GM18951 (cell line): ENCODE measurements around the gene ARMC8.

Experiments used
- POLR2A ChIP-seq: IDR thresholded peaks from 4 replicates; pipeline ENCODE4 v1.6.1; 2011; ENCODE audit warnings: mild to moderate bottlenecking; ENCODE audit not compliant: insufficient read length, insufficient read depth; ENCODE audit errors: extremely low read depth
- in situ Hi-C: fragments of 300-500 bp; cut with MboI; formaldehyde crosslinking; loops from one replicate; pipeline ENCODE4 v1.12.0; 2022; ENCODE audit warnings: low sequenced_read_pairs, mixed read lengths, inconsistent platforms; ENCODE audit not compliant: unreplicated experiment

The ARMC8 gene

GRCh38 chr3:138241676-138242075 lies 54.6 kb downstream of the ARMC8 start:
- in situ Hi-C loops: no loop called here
- TF ChIP-seq POLR2A: no peak

GRCh38 chr3:138242466-138242865 lies 55.4 kb downstream of the ARMC8 start:
- in situ Hi-C loops: no loop called here
- TF ChIP-seq POLR2A: no peak

- in situ Hi-C loops: no loop called here
- TF ChIP-seq POLR2A: no peak
Measured at GRCh38 chr3:138245026-138245425, 57.9 kb downstream of the ARMC8 start.

GRCh38 chr3:138249636-138250035 lies 62.5 kb downstream of the ARMC8 start:
- TF ChIP-seq POLR2A: no peak

GRCh38 chr3:138253609-138254008 lies 66.5 kb downstream of the ARMC8 start:
- in situ Hi-C loops: no loop called here
- TF ChIP-seq POLR2A: no peak

More at GRCh38 chr3:138249636-138250035, 62.5 kb downstream of the ARMC8 start:
- in situ Hi-C loops: no loop called here

- in situ Hi-C loops: no loop called here
- TF ChIP-seq POLR2A: no peak
Measured at GRCh38 chr3:138254216-138254615, 67.1 kb downstream of the ARMC8 start.

- in situ Hi-C loops: no loop called here
Measured at GRCh38 chr3:138256022-138256421, 68.9 kb downstream of the ARMC8 start.

GRCh38 chr3:138257986-138258385 lies 70.9 kb downstream of the ARMC8 start:
- TF ChIP-seq POLR2A: no peak
- in situ Hi-C loops: no loop called here

More at GRCh38 chr3:138256022-138256421, 68.9 kb downstream of the ARMC8 start:
- no peak for TF ChIP-seq POLR2A

GRCh38 chr3:138259126-138259525 lies 72.0 kb downstream of the ARMC8 start:
- no peak for TF ChIP-seq POLR2A
- in situ Hi-C loops: no loop called here

GRCh38 chr3:138260611-138261010 lies 73.5 kb downstream of the ARMC8 start:
- in situ Hi-C loops: no loop called here
- TF ChIP-seq POLR2A: no peak

- no peak for TF ChIP-seq POLR2A
- in situ Hi-C loops: no loop called here
Measured at GRCh38 chr3:138263104-138263503, 76.0 kb downstream of the ARMC8 start.

- no peak for TF ChIP-seq POLR2A
- in situ Hi-C loops: no loop called here
Measured at GRCh38 chr3:138265745-138266144, 78.6 kb downstream of the ARMC8 start.

- in situ Hi-C loops: no loop called here
- TF ChIP-seq POLR2A: no peak
Measured at GRCh38 chr3:138267083-138267482, 80.0 kb downstream of the ARMC8 start.

- no peak for TF ChIP-seq POLR2A
- in situ Hi-C loops: no loop called here
Measured at GRCh38 chr3:138270245-138270644, 83.1 kb downstream of the ARMC8 start.

GRCh38 chr3:138271189-138271794 lies 84.2 kb downstream of the ARMC8 start:
- in situ Hi-C loops: no loop called here
- TF ChIP-seq POLR2A: no peak
